Stimulated activated CD8-positive, alpha-beta memory T cell treated with anti-CD3 and anti-CD28 coated beads, Interleukin-15, amount 100 ng/mL, for 1 hour (primary cell): ENCODE data around the gene MAN2A2.

Experiments
- DNase-seq: peaks from one replicate; pipeline ENCODE4 v3.0.0-alpha.2; 2020; ENCODE audit warnings: low read depth

MAN2A2 gene

GRCh38 chr15:90967206-90967605 is 64.1 kb downstream of the MAN2A2 start:
- no peak for DNase-seq

GRCh38 chr15:90968434-90968833 is 65.3 kb downstream of the MAN2A2 start:
- DNase-seq, result no peak

GRCh38 chr15:90970274-90970673 is 67.2 kb downstream of the MAN2A2 start:
- no peak for DNase-seq

- DNase-seq, result no peak
Measured at GRCh38 chr15:90972133-90972532, 69.0 kb downstream of the MAN2A2 start.
